ENCODE data around the gene PALM.

DNA sequence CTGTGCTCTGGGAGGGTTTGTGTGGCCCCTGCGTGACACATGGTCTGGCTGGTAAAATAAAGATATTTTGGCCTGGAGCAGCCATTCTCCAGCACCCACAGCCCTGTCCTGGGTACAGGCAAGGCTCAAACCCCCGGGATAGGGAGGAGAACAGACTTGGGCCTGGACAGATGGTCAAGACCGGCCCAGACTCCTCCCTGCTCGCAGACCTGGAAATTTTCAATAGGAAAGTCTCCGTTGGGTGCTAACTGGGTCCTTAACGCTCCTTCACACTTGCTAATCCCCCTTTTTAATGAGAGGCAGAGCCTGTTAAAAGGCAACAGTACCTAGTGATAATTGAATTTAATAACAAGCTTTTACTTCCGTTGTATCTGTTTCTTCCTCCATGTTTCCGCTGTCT is 2.5 kb downstream of the PALM start:
- TF ChIP-seq KLF1 (tag; IDR thresholded peaks at IDR 0.05) (no peak), MAFF (IDR thresholded peaks at IDR 0.05; ENCODE audit: low read length) (no peak), POLR2A (conservative IDR thresholded peaks at IDR 0.05) (no peak), XRCC3 (IDR thresholded peaks at IDR 0.05) (no peak), ZNF175 (CRISPR knock-in tag; IDR thresholded peaks at IDR 0.05; ENCODE audit: low read depth) (no peak), EZH2 (IDR thresholded peaks at IDR 0.05; ENCODE audit: borderline replicate concordance, low read depth, low read length) (no peak), ZNF143 (CRISPR knock-in tag; IDR thresholded peaks at IDR 0.05) (no peak)
- TF ChIP-seq, protein P1, sequence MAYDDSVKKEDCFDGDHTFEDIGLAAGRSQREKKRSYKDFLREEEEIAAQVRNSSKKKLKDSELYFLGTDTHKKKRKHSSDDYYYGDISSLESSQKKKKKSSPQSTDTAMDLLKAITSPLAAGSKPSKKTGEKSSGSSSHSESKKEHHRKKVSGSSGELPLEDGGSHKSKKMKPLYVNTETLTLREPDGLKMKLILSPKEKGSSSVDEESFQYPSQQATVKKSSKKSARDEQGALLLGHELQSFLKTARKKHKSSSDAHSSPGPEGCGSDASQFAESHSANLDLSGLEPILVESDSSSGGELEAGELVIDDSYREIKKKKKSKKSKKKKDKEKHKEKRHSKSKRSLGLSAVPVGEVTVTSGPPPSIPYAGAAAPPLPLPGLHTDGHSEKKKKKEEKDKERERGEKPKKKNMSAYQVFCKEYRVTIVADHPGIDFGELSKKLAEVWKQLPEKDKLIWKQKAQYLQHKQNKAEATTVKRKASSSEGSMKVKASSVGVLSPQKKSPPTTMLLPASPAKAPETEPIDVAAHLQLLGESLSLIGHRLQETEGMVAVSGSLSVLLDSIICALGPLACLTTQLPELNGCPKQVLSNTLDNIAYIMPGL (CRISPR knock-in tag; IDR thresholded peaks at IDR 0.05), result no peak

Data from K562 (cell line).